SU-DHL-6 (cell line): ENCODE data around the gene PRKCD.

ENCODE experiments used
- EZH2phosphoT487 ChIP-seq: fragments of 200-600 bp; sonication (generic), shearing (Covaris generic); conservative IDR thresholded peaks from 2 replicates; pipeline ENCODE4 v1.6.1; 2018; ENCODE audit warnings: mild to moderate bottlenecking, antibody characterized with exemption, low read length, moderate library complexity, mixed read lengths
- TF ChIP-seq, protein P1 (sequence below): fragments of 200-600 bp; sonication (generic); IDR thresholded peaks from one replicate; pipeline ENCODE4 v1.5.1; 2017; ENCODE audit warnings: antibody characterized with exemption, mild to moderate bottlenecking, low read length, moderate library complexity; ENCODE audit not compliant: insufficient read depth, poor library complexity, severe bottlenecking

DNA sequence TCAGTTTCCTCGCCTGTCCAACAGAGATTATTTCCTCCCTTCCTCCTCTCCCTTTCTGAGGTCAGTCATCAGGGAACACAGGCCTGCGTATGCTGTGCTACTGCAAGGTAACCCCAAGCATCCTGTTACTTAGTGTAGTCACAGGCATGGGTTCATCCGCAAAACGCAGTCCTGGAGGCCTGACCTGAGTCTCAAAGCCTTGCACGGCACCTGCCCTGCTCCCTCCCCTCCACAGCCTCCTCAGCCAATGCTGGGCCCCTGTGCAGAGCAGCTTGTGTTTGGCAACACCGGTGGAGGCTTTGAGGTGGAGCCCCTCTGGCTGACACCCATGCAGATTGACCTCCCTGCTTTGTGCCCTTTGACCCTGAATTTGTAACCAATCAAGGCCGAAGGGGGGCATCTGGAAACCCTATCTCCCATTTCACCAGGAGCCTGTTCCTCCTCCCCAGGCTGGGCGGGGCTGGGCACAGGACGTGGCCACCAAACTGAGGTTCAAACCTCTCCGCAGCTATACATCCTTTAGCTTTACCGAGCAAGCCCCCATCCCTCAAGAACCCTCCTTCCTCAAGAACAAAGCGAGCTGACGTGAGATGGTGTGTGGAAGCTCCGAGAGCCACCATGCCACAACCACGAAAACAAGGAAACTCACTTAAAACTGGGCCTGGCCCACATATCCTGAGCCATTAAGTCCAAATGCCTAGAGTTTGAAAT is 73.3 kb downstream of the PRKCD start:
- TF ChIP-seq, protein P1, sequence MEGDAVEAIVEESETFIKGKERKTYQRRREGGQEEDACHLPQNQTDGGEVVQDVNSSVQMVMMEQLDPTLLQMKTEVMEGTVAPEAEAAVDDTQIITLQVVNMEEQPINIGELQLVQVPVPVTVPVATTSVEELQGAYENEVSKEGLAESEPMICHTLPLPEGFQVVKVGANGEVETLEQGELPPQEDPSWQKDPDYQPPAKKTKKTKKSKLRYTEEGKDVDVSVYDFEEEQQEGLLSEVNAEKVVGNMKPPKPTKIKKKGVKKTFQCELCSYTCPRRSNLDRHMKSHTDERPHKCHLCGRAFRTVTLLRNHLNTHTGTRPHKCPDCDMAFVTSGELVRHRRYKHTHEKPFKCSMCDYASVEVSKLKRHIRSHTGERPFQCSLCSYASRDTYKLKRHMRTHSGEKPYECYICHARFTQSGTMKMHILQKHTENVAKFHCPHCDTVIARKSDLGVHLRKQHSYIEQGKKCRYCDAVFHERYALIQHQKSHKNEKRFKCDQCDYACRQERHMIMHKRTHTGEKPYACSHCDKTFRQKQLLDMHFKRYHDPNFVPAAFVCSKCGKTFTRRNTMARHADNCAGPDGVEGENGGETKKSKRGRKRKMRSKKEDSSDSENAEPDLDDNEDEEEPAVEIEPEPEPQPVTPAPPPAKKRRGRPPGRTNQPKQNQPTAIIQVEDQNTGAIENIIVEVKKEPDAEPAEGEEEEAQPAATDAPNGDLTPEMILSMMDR = no peak
- no peak for TF ChIP-seq EZH2phosphoT487
